K562 (cell line): ENCODE measurements around the gene OSBPL7. TPM values are rescaled to one million over a fixed set of nuclear protein-coding genes. Genes with fewer than 3 reads are reported as not detected.

ENCODE experiments used
- BCLAF1 ChIP-seq, 2 experiments: fragments of 450-650 bp in 1 of 2; IDR thresholded peaks; 2 replicates each; pipeline ENCODE4 v1.6.1; 2011 to 2017; ENCODE audit warnings: low read depth in 2 of 2, antibody characterized with exemption in 1 of 2, borderline replicate concordance in 1 of 2, low read length in 1 of 2, mild to moderate bottlenecking in 1 of 2, mixed read lengths in 1 of 2; ENCODE audit not compliant: control insufficient read depth in 1 of 2
- BHLHE40 ChIP-seq: IDR thresholded peaks from 2 replicates; pipeline ENCODE4 v1.6.1; 2011; ENCODE audit warnings: low read length, improper control_type of control experiment
- HDAC1 ChIP-seq, 2 experiments: fragments of 450-650 bp; IDR thresholded peaks; 2 replicates each; pipeline ENCODE4 v1.6.1; 2016 to 2017; ENCODE audit warnings: inconsistent platforms in 1 of 2, mild to moderate bottlenecking in 1 of 2, moderate library complexity in 1 of 2
- HNRNPH1 ChIP-seq: fragments of 200-400 bp; formaldehyde crosslinking; optimal IDR thresholded peaks from 2 replicates; pipeline ENCODE3; 2017; ENCODE audit warnings: low read depth, mild to moderate bottlenecking, low read length, moderate library complexity
- MEF2A ChIP-seq: IDR thresholded peaks from 2 replicates; pipeline ENCODE4 v1.6.1; 2011; ENCODE audit warnings: low read depth, mild to moderate bottlenecking, low read length, moderate library complexity; ENCODE audit not compliant: control insufficient read depth
- POLR3A ChIP-seq: IDR thresholded peaks from 2 replicates; pipeline ENCODE4 v1.6.1; 2011; ENCODE audit warnings: borderline replicate concordance, mild to moderate bottlenecking, moderate library complexity; ENCODE audit not compliant: insufficient read length, insufficient read depth; ENCODE audit errors: extremely low read depth
- PTTG1 ChIP-seq: fragments of 450-650 bp; IDR thresholded peaks from 2 replicates; pipeline ENCODE4 v1.6.1; 2016; ENCODE audit warnings: low read depth, mild to moderate bottlenecking, missing genetic modification characterization, missing compliant biosample characterization
- STAT6 ChIP-seq: sonication (generic); formaldehyde crosslinking; IDR thresholded peaks from 2 replicates; pipeline ENCODE4 v1.8.1; 2023; ENCODE audit warnings: mild to moderate bottlenecking, missing genetic modification reagents
- TRIM24 ChIP-seq, 2 experiments: fragments of 450-650 bp; IDR thresholded peaks; 2 replicates each; pipeline ENCODE4 v1.6.1; 2016
- ZNF395 ChIP-seq: fragments of 200-800 bp; sonication (Bioruptor generic); IDR thresholded peaks from 2 replicates; pipeline ENCODE4 v1.6.1; 2017; ENCODE audit warnings: missing genetic modification characterization, missing compliant biosample characterization
- ZNF407 ChIP-seq: fragments of 450-650 bp; IDR thresholded peaks from 2 replicates; pipeline ENCODE4 v1.6.1; 2016; ENCODE audit warnings: low read depth
- polyA plus RNA-seq, 8 experiments: library from polyadenylated mRNA; depleted of rRNA in 4 of 8; stranded (reverse) in 5 of 8; unstranded in 3 of 8; fragments of >200 nt; fragmentation: Nextera tagmentation in 2 of 8; fragmentation: Illumina TruSeq in 1 of 8; extraction: Ambion mirVana in 2 of 8; extraction: Trizol in 1 of 8; gene quantifications; 2 replicates each; pipeline versions ENCODE4 v1.2.1 to v1.2.3, GENCODE V29; 2011 to 2014; ENCODE audit warnings: inconsistent platforms in 1 of 8, missing spikeins in 1 of 8
- total RNA-seq, 7 experiments: library from RNA; depleted of rRNA in 6 of 7; stranded (reverse); fragments of >200 nt in 6 of 7; fragmentation: Illumina TruSeq in 2 of 7; extraction: Trizol in 2 of 7; gene quantifications; 2 replicates each; pipeline versions ENCODE4 v1.2.1 to v1.2.3, GENCODE V29; 2011 to 2021; ENCODE audit warnings: low replicate concordance in 1 of 7

OSBPL7 gene
- total and polyA plus RNA-seq, 9 of the 15 experiments (the other 6 are each of a cell fraction or from before 2014, with no cell fraction given) = 0.32 to 11.9 (median 5.8) TPM

GRCh38 chr17:47866941-47867340 is 45.3 kb upstream of the OSBPL7 start (continued):
- TF ChIP-seq ZNF407 (no peak), HDAC1 (IDR thresholded peaks at IDR 0.05) (peak in 1 of 2 experiments; percentile 93; a peak in 2 of 4 replicates), PTTG1 (tag) (no peak), HNRNPH1 (no peak), TRIM24 (IDR thresholded peaks at IDR 0.05) (peak; percentile 97 to 98), BCLAF1 (IDR thresholded peaks at IDR 0.05; ENCODE audit: borderline replicate concordance in 1 of 2, control insufficient read depth in 1 of 2, low read depth in 2 of 2, low read length in 1 of 2) (no peak), STAT6 (no peak), BHLHE40 (peak; percentile 78), MEF2A (no peak), ZNF395 (peak; percentile 99), POLR3A (no peak)
